ENCODE data around the gene KLHL42. TPM values are rescaled to one million over a fixed set of nuclear protein-coding genes. Genes with fewer than 3 reads are reported as not detected.

The KLHL42 gene
- total RNA-seq, 4 donors from 2014 or later, result 40.9 to 56.1 (median 45.3) TPM

DNA sequence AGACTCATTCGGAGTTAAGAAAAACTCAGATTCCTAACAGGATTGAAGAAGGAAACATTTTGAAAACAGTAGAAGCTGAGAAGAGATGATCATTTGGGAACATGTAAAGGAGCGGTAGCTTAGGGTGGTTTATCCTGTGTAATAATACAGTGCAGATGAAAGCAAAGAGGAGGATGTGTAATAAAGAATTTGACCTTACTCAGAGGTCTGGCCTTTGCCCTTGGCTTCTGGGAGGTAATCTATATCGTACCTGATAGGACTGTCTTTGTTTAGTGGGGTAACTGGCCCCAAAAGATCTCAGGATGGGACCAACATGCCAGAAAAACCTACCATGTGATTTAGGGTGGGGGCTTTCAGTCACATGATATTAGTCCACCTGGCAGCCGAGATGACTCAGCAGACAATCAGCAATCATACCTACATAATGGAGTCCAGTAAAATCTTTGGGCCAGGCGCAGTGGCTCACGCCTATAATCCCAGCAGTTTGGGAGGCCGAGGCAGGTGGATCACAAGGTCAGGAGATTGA lies 23.3 kb upstream of the KLHL42 start:
- Histone ChIP-seq H3K27ac (no peak overlapping the region), H3K9me3 (no peaks in the 10 kb centered on the region), H3K4me1 (no peaks in the 10 kb centered on the region), H3K4me3 (no peak overlapping the region), H3K36me3 (no peaks in the 10 kb centered on the region), H3K27me3 (no peaks in the 10 kb centered on the region)
- no peak for DNase-seq
- intact Hi-C loops (cut with DNase I; ENCODE audit: low total_unique reads), result no loop called here
- TF ChIP-seq CTCF (IDR thresholded peaks at IDR 0.05) (no peak), POLR2A (IDR thresholded peaks at IDR 0.05) (no peak)

DNA sequence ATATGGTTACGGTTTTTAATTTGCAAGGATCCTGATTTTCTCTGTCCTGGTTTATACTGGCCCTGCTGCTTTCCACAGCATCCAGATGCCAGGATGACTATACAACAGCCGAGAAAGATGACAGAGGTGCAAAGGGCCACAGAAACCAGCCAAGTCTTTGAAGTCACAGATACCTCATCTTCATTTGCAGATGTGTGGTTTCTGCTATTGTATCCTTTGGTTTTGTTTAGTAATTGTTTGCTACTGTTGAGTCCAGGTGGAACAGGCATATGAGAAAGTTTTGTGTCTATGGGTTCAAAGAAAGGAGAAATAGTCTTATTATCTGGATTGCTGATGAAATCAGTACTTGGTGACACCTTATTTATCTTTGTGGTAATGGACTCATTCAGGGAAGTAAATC lies 17.3 kb upstream of the KLHL42 start:
- DNase-seq, result no peak
- H3K27ac ChIP-seq, result no peak overlapping the region
- no peaks in the 10 kb centered on the region for H3K4me1 ChIP-seq
- no peaks in the 10 kb centered on the region for H3K36me3 ChIP-seq
- TF ChIP-seq CTCF (IDR thresholded peaks at IDR 0.05) (no peak), POLR2A (IDR thresholded peaks at IDR 0.05) (no peak)
- H3K27me3 ChIP-seq, result no peaks in the 10 kb centered on the region
- no peak overlapping the region for H3K4me3 ChIP-seq
- H3K9me3 ChIP-seq, result no peaks in the 10 kb centered on the region
- intact Hi-C loops (cut with DNase I; ENCODE audit: low total_unique reads), result no loop called here

DNA sequence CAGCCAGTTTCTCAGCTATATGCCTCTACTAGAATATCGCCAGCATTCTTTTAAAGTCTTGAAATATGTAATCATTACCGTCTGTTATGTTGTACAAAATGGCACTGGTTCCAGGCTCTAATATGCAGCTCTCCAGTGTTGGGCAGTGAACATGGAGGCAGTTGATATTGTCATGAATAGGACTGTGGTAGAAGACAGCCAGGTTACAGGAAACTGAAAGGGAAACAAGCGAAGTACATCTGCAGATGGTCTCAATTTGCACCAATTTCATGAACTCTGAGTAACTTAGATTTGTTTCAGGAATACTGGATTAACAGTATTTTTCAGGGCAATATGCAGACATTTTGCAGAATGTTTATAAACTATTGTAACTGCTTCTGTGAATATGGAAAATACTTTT lies 13.4 kb upstream of the KLHL42 start:
- no peaks in the 10 kb centered on the region for H3K27me3 ChIP-seq
- H3K4me1 ChIP-seq, result no peaks in the 10 kb centered on the region
- H3K36me3 ChIP-seq, result no peaks in the 10 kb centered on the region
- intact Hi-C loops (cut with DNase I; ENCODE audit: low total_unique reads), result no loop called here
- no peak overlapping the region for H3K4me3 ChIP-seq
- no peak overlapping the region for H3K27ac ChIP-seq
- no peaks in the 10 kb centered on the region for H3K9me3 ChIP-seq
- TF ChIP-seq CTCF (IDR thresholded peaks at IDR 0.05), result no peak
- no peak for TF ChIP-seq POLR2A (IDR thresholded peaks at IDR 0.05)
- DNase-seq, result no peak

DNA sequence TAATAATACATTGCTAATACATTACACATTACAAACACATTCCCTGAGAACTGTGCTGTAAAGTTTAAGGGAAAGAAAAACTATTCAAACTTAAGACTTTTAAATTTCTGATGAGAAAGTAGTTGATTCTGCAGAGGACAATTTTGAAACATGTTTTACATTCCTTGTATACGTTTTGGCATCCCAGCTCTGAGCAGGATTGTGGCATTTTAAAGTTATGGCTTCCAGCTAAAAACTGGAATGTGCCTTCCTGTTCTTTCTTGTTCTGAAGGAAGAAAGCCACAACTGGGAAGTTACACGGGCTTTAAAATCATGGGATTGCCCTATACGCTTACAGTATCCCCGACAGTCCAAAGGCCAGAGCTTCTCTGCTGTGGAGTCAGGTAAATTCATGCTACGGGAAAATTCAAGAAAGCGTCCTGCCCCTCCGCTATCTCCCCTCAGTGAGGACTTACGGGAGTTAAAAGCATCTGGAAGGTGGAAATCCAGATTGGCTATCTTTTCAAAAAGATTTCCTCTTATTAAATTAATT lies 10.8 kb upstream of the KLHL42 start:
- intact Hi-C loops (cut with DNase I; ENCODE audit: low total_unique reads), result no loop called here
- no peaks in the 10 kb centered on the region for H3K4me1 ChIP-seq
- DNase-seq, result no peak
- H3K4me3 ChIP-seq, result no peak overlapping the region
- TF ChIP-seq CTCF (IDR thresholded peaks at IDR 0.05) (no peak), POLR2A (IDR thresholded peaks at IDR 0.05) (no peak)
- H3K27ac ChIP-seq, result no peak overlapping the region
- H3K27me3 ChIP-seq, result no peaks in the 10 kb centered on the region
- no peaks in the 10 kb centered on the region for H3K9me3 ChIP-seq
- no peaks in the 10 kb centered on the region for H3K36me3 ChIP-seq

- no peaks in the 10 kb centered on the region for H3K36me3 ChIP-seq
- H3K9me3 ChIP-seq, result no peaks in the 10 kb centered on the region
- H3K4me1 ChIP-seq, result no peaks in the 10 kb centered on the region
- no peak overlapping the region for H3K27ac ChIP-seq
- H3K27me3 ChIP-seq, result no peaks in the 10 kb centered on the region
- no peak for TF ChIP-seq CTCF (IDR thresholded peaks at IDR 0.05)
- TF ChIP-seq POLR2A (IDR thresholded peaks at IDR 0.05), result no peak
- no peak for DNase-seq
- intact Hi-C loops (cut with DNase I; ENCODE audit: low total_unique reads), result no loop called here
- no peak overlapping the region for H3K4me3 ChIP-seq
These were observed 8.3 kb upstream of the KLHL42 start for GRCh38 chr12:27771481-27772327.
